Large intestine (tissue), 3 donors: Measurements from ENCODE around the gene SPSB2. TPM values are rescaled to one million over a fixed set of nuclear protein-coding genes. Genes with fewer than 3 reads are reported as not detected.

Experiments
- DNase-seq, 2 donors: peaks; one replicate each; pipeline versions ENCODE4 v3.0.0 to v3.0.0-alpha.2; 2013
- H3K27ac ChIP-seq: one replicate; pipeline ENCODE4 v1.5.1; 2013; ENCODE audit warnings: low read length
- H3K27me3 ChIP-seq: 2 replicates; pipeline ENCODE4 v1.6.1; 2013; ENCODE audit warnings: low read length; ENCODE audit not compliant: control insufficient read depth, insufficient read depth
- H3K36me3 ChIP-seq: 2 replicates; pipeline ENCODE4 v1.6.1; 2013; ENCODE audit warnings: low read length; ENCODE audit not compliant: control insufficient read depth, insufficient read depth
- H3K4me1 ChIP-seq: one replicate; pipeline ENCODE4 v1.6.1; 2013; ENCODE audit warnings: low read length; ENCODE audit not compliant: control insufficient read depth, insufficient read depth
- H3K4me3 ChIP-seq: one replicate; pipeline ENCODE4 v1.5.1; 2013; ENCODE audit warnings: low read length
- H3K9me3 ChIP-seq: one replicate; pipeline ENCODE4 v1.6.1; 2013; ENCODE audit warnings: mild to moderate bottlenecking, low read depth, low read length, moderate library complexity; ENCODE audit not compliant: control insufficient read depth
- WGBS: methylation state at CpG from one replicate; pipeline ENCODE4 v1.1.5; 2013; ENCODE audit warnings: low lambda C conversion rate; ENCODE audit not compliant: insufficient coverage; 5-methylcytosine and 5-hydroxymethylcytosine counted together
- polyA plus RNA-seq: library from polyadenylated mRNA; unstranded; fragments of 120-200 nt; gene quantifications from one replicate; pipeline ENCODE4 v1.2.1, GENCODE V29; 2013

The SPSB2 gene
- polyA plus RNA-seq, 1 donor, result 15.3 TPM

DNA sequence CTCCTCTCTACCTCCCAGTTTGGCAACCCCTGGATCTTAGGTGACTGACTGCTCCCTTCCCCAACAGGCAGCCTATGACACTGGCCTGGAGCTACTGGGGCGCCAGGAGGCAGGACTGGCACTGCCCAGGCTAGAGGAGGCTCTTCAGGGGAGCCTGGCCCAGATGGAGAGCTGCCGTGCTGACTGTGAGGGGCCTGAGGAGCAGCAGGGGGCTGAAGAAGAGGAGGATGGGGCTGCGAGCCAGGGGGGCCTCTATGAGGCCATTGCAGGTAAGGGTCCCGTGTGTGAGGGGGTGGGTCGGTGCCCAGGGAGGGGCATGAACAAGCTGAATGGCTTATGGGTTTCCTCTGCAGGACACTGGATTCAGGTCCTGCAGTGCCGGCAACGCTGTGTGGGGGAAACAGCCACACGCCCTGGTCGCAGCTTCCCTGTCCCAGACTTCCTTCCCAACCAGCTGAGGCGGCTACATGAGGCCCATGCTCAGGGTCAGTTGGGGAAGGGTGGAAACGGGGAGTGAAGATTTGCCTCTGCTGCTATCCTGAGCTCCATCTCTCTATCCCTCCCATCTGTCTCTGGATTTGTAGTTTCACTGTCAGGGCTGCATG, 42.7 kb downstream of the SPSB2 start:
- Histone ChIP-seq H3K27me3 (no peaks in the 10 kb centered on the region), H3K9me3 (no peaks in the 10 kb centered on the region), H3K4me1 (peaks cover 23% of the 10 kb centered on the region), H3K27ac (no peak overlapping the region), H3K36me3 (peaks cover 23% of the 10 kb centered on the region), H3K4me3 (peak overlapping the region; percentile 97)
- WGBS, result no CpG with 5 or more reads among the region's 11 CpGs
- DNase-seq, result no peak

- 60% methylated on average over 2 of the region's 19 CpGs for WGBS
- Histone ChIP-seq H3K27ac (peak overlapping the region; percentile 87), H3K4me1 (peaks cover 25% of the 10 kb centered on the region), H3K36me3 (peaks cover 23% of the 10 kb centered on the region), H3K4me3 (peak overlapping the region; percentile 97), H3K9me3 (no peaks in the 10 kb centered on the region), H3K27me3 (no peaks in the 10 kb centered on the region)
- DNase-seq, result no peak
Measured at GRCh38 chr12:6829536-6830220, 43.4 kb downstream of the SPSB2 start.

GRCh38 chr12:6828781-6829535, 44.1 kb downstream of the SPSB2 start:
- Histone ChIP-seq H3K27me3 (no peaks in the 10 kb centered on the region), H3K27ac (peak overlapping the region; percentile 87)
- DNase-seq, result peak; percentile 61 to 85

DNA sequence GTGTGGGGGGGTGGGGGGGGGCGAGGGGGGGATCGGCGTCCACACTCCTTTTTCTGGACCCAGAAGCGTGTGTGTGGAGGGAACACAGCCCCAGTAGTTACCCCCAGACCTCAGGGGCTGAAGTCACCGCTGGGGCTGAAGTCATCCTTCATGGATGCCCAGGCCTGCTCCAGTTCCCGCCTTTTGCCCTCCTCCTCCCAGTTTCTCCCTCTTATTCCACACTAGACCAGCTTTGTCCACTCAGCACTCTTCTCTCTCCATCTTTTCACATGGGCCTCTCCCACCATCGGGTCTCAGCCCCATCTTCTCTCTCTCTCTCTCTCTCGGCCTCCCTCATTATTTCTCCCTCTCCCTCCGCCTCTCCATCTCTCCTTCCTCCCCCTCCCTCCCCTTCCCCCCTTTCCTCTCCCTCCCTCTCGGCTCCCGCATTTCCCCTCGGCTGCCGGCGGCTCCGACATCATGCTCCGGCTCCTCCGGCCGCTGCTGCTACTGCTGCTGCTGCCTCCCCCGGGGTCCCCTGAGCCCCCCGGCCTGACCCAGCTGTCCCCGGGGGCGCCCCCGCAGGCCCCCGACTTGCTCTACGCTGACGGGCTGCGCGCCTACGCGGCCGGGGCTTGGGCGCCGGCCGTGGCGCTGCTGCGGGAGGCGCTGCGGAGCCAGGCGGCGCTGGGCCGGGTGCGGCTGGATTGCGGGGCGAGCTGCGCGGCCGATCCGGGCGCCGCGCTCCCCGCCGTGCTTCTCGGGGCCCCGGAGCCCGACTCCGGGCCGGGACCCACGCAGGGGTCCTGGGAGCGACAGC, 44.9 kb downstream of the SPSB2 start, which contains the start of gene P3H3:
Gene P3H3 (plus strand): TSS at position 426 of the 799 bp plus-strand sequence. CDS start 34 bp downstream, at position 460.
- Histone ChIP-seq H3K27ac (peak within 1 kb of the TSS; percentile 87), H3K4me3 (peak within 1 kb of the TSS; percentile 97), H3K36me3 (peaks cover 16% of the 10 kb centered on the region), H3K4me1 (peaks cover 21% of the 10 kb centered on the region), H3K27me3 (peaks cover 2% of the 10 kb centered on the region), H3K9me3 (no peaks in the 10 kb centered on the region)
- 0% methylated on average over 1 of the region's 60 CpGs for WGBS
- DNase-seq, result peak in 1 of 2 donors; percentile 62

More at GRCh38 chr12:6828781-6829535, 44.1 kb downstream of the SPSB2 start:
- WGBS, result no CpG with 5 or more reads among the region's 71 CpGs
- peaks cover 23% of the 10 kb centered on the region for H3K36me3 ChIP-seq
- no peaks in the 10 kb centered on the region for H3K9me3 ChIP-seq
- H3K4me1 ChIP-seq, result peaks cover 24% of the 10 kb centered on the region
- peak overlapping the region; percentile 97 for H3K4me3 ChIP-seq

DNA sequence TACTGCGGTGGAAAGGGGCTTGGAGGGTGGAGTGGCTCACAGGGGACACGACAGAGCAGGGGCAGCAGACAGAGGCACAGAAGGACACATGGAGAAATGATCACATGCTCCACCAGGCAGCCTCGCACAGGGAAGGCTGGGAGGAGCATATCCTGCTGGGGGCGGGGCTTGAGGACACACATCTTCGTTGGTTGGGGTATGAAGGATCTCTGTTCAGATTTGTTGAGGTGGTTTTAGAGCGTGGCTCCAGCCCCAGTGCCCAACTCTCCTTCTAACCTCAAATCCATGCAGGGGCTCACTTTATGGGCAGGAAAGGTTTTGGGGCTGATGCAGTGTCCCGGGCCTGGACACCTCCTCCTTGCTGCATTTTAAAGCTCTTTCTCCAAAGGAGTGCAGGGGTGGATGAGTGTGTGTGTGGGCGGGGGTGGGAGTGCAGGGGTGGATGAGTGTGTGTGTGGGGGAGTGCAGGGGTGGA, 45.6 kb downstream of the SPSB2 start:
- Histone ChIP-seq H3K27me3 (peaks cover 7% of the 10 kb centered on the region), H3K4me3 (no peak overlapping the region), H3K4me1 (peaks cover 21% of the 10 kb centered on the region), H3K9me3 (no peaks in the 10 kb centered on the region), H3K27ac (no peak overlapping the region), H3K36me3 (peaks cover 16% of the 10 kb centered on the region)
- peak; percentile 73 to 84 for DNase-seq
- WGBS, result no CpG with 5 or more reads among the region's 8 CpGs

GRCh38 chr12:6826734-6827436, 46.2 kb downstream of the SPSB2 start:
- Histone ChIP-seq H3K9me3 (no peaks in the 10 kb centered on the region), H3K36me3 (peaks cover 12% of the 10 kb centered on the region), H3K27me3 (peaks cover 13% of the 10 kb centered on the region), H3K27ac (no peak overlapping the region), H3K4me3 (no peak overlapping the region), H3K4me1 (peaks cover 27% of the 10 kb centered on the region)
- DNase-seq, result no peak
- 80% methylated on average over 2 of the region's 22 CpGs for WGBS

- no peak for DNase-seq
- H3K4me1 ChIP-seq, result peaks cover 30% of the 10 kb centered on the region
- no peak overlapping the region for H3K4me3 ChIP-seq
- peaks cover 16% of the 10 kb centered on the region for H3K27me3 ChIP-seq
- H3K27ac ChIP-seq, result no peak overlapping the region
- peaks cover 5% of the 10 kb centered on the region for H3K36me3 ChIP-seq
- no peaks in the 10 kb centered on the region for H3K9me3 ChIP-seq
- 90% methylated on average over 2 of the region's 17 CpGs for WGBS
Measured at GRCh38 chr12:6826125-6826733, 46.9 kb downstream of the SPSB2 start.

DNA sequence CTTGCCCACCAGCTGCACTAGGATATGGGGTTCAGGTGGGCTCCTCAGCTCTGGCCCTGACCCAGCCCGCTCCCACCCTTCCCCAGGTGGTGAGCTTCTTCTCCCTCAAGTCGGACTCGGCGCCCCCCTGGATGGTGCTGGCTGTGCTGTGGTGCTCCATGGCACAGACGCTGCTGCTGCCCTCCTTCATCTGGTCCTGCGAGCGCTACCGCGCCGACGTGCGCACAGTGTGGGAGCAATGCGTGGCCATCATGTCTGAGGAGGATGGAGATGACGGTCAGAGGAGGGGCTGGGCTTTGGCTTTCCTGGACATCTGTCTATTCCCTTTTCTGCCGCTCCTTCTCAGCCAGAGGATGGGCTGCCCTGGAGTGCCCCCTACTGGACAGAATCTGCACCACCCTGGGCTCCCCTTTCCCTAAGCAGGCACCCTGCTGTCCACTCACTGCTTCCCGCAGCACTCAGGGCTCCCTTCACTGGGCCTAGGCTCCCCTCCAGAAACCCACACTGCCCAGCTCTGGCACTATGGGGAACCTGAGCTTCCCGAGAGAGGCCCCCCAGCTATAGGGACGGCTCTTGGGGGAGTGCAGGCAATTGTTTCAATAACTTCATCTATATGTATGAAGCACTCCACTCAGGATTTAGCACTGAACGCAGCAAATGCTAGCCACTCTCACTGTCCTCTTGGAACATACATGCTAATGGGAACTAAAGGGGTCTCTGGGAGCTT, 47.5 kb downstream of the SPSB2 start:
- no peaks in the 10 kb centered on the region for H3K36me3 ChIP-seq
- peaks cover 18% of the 10 kb centered on the region for H3K27me3 ChIP-seq
- peaks cover 36% of the 10 kb centered on the region for H3K4me1 ChIP-seq
- no peaks in the 10 kb centered on the region for H3K9me3 ChIP-seq
- no CpG with 5 or more reads among the region's 19 CpGs for WGBS
- H3K27ac ChIP-seq, result no peak overlapping the region
- H3K4me3 ChIP-seq, result no peak overlapping the region
- DNase-seq, result peak; percentile 76 to 78

- H3K4me1 ChIP-seq, result peaks cover 32% of the 10 kb centered on the region
- no peak for DNase-seq
- H3K27me3 ChIP-seq, result peaks cover 21% of the 10 kb centered on the region
- H3K4me3 ChIP-seq, result no peak overlapping the region
- H3K27ac ChIP-seq, result no peak overlapping the region
- H3K9me3 ChIP-seq, result no peaks in the 10 kb centered on the region
- 39% methylated on average over 4 of the region's 12 CpGs for WGBS
- no peaks in the 10 kb centered on the region for H3K36me3 ChIP-seq
Measured at GRCh38 chr12:6824901-6825381, 48.2 kb downstream of the SPSB2 start.
